Activated CD8-positive, alpha-beta memory T cell treated with anti-CD3 and anti-CD28 coated beads for 4 hours (primary cell): ENCODE data around the gene KTN1.

Experiments used
- DNase-seq, 2 donors: peaks; one replicate each; pipeline ENCODE4 v3.0.0-alpha.2; 2020; ENCODE audit warnings: low read depth in 2 of 2

KTN1 gene

GRCh38 chr14:55610713-55611370, 30.8 kb downstream of the KTN1 start:
- no peak for DNase-seq

- DNase-seq, result no peak
These were observed 31.9 kb downstream of the KTN1 start for GRCh38 chr14:55611859-55612258.

- DNase-seq, result no peak
These were observed 34.3 kb downstream of the KTN1 start for GRCh38 chr14:55614304-55614703.

- no peak for DNase-seq
These were observed 40.3 kb downstream of the KTN1 start for GRCh38 chr14:55620277-55620676.

GRCh38 chr14:55620981-55621380, 41.0 kb downstream of the KTN1 start:
- no peak for DNase-seq

- no peak for DNase-seq
These were observed 41.4 kb downstream of the KTN1 start for GRCh38 chr14:55621391-55621790.

- no peak for DNase-seq
These were observed 44.9 kb downstream of the KTN1 start for GRCh38 chr14:55624913-55625312.

- DNase-seq, result no peak
These were observed 45.5 kb downstream of the KTN1 start for GRCh38 chr14:55625481-55625880.

GRCh38 chr14:55626131-55626530, 46.1 kb downstream of the KTN1 start:
- no peak for DNase-seq

GRCh38 chr14:55628426-55628825, 48.4 kb downstream of the KTN1 start:
- DNase-seq, result no peak

GRCh38 chr14:55638665-55639064, 58.7 kb downstream of the KTN1 start:
- DNase-seq, result no peak

GRCh38 chr14:55641290-55641689, 61.3 kb downstream of the KTN1 start:
- no peak for DNase-seq

- no peak for DNase-seq
These were observed 61.9 kb downstream of the KTN1 start for GRCh38 chr14:55641954-55642353.

- no peak for DNase-seq
These were observed 65.1 kb downstream of the KTN1 start for GRCh38 chr14:55645145-55645544.

GRCh38 chr14:55645845-55646832, 66.1 kb downstream of the KTN1 start:
- no peak for DNase-seq

GRCh38 chr14:55650992-55651391, 71.0 kb downstream of the KTN1 start:
- DNase-seq, result no peak

GRCh38 chr14:55654243-55654642, 74.2 kb downstream of the KTN1 start:
- DNase-seq, result no peak

GRCh38 chr14:55661029-55661428, 81.0 kb downstream of the KTN1 start:
- DNase-seq, result no peak

GRCh38 chr14:55662752-55663151, 82.7 kb downstream of the KTN1 start:
- DNase-seq, result no peak

GRCh38 chr14:55665067-55665675, 85.2 kb downstream of the KTN1 start:
- DNase-seq, result no peak

- no peak for DNase-seq
These were observed 87.8 kb downstream of the KTN1 start for GRCh38 chr14:55667801-55668200.

GRCh38 chr14:55671641-55672040, 91.6 kb downstream of the KTN1 start:
- no peak for DNase-seq

- DNase-seq, result no peak
These were observed 93.0 kb downstream of the KTN1 start for GRCh38 chr14:55673048-55673447.
